ENCODE results near the gene RNF11. TPM values are rescaled to one million over a fixed set of nuclear protein-coding genes. Genes with fewer than 3 reads are reported as not detected.

Gene RNF11
- total RNA-seq, 1 experiment from 2014 or later: 82.1 TPM

GRCh38 chr1:51210055-51210454 lies 26.0 kb upstream of the RNF11 start:
- Mint-ChIP-seq H3K9me3 (ENCODE audit: low read depth, unreplicated experiment) (no peaks in the 10 kb centered on the region), H3K27me3 (ENCODE audit: unreplicated experiment) (no peaks in the 10 kb centered on the region), H3K4me1 (ENCODE audit: low read depth, unreplicated experiment) (peaks cover 4% of the 10 kb centered on the region), H3K4me3 (ENCODE audit: low read depth, unreplicated experiment) (no peak overlapping the region), H3K36me3 (ENCODE audit: insufficient read depth, unreplicated experiment) (no peaks in the 10 kb centered on the region), H3K27ac (ENCODE audit: unreplicated experiment) (no peak overlapping the region)
- CTCF ChIA-PET: interaction anchor here (0.7 to 1.4 kb wide), 2 partner anchors 18 to 26 kb away, joined by 3 read pairs; partner anchors contain the start of gene RNF11
- DNase-seq: no peak
- BruUV-seq (replicated peaks): no TSS peak
- intact Hi-C loops (cut with micrococcal nuclease; ENCODE audit: unreplicated experiment): no loop called here
- no peak for TF ChIP-seq CTCF (IDR thresholded peaks at IDR 0.05; ENCODE audit: unreplicated experiment)

- intact Hi-C loops (cut with micrococcal nuclease; ENCODE audit: unreplicated experiment): no loop called here
- Mint-ChIP-seq H3K36me3 (ENCODE audit: insufficient read depth, unreplicated experiment) (no peaks in the 10 kb centered on the region), H3K27me3 (ENCODE audit: unreplicated experiment) (no peaks in the 10 kb centered on the region), H3K27ac (ENCODE audit: unreplicated experiment) (no peak overlapping the region), H3K4me3 (ENCODE audit: low read depth, unreplicated experiment) (no peak overlapping the region), H3K4me1 (ENCODE audit: low read depth, unreplicated experiment) (peaks cover 10% of the 10 kb centered on the region), H3K9me3 (ENCODE audit: low read depth, unreplicated experiment) (no peaks in the 10 kb centered on the region)
- no peak for DNase-seq
- no TSS peak for BruUV-seq (replicated peaks)
- TF ChIP-seq CTCF (IDR thresholded peaks at IDR 0.05; ENCODE audit: unreplicated experiment): no peak
- CTCF ChIA-PET: interaction anchor here (0.7 to 1.4 kb wide), 2 partner anchors 18 to 26 kb away, joined by 3 read pairs; partner anchors contain the start of gene RNF11
These were observed 25.4 kb upstream of the RNF11 start for GRCh38 chr1:51210676-51211075.

GRCh38 chr1:51214615-51215131 lies 21.4 kb upstream of the RNF11 start:
- H3K4me1 Mint-ChIP-seq (ENCODE audit: low read depth, unreplicated experiment): peaks cover 10% of the 10 kb centered on the region
- H3K27me3 Mint-ChIP-seq (ENCODE audit: unreplicated experiment): no peaks in the 10 kb centered on the region
- no peak overlapping the region for H3K4me3 Mint-ChIP-seq (ENCODE audit: low read depth, unreplicated experiment)
- no peaks in the 10 kb centered on the region for H3K36me3 Mint-ChIP-seq (ENCODE audit: insufficient read depth, unreplicated experiment)
- intact Hi-C loops (cut with micrococcal nuclease; ENCODE audit: unreplicated experiment): no loop called here
- no peak overlapping the region for H3K27ac Mint-ChIP-seq (ENCODE audit: unreplicated experiment)
- CTCF ChIA-PET: interaction anchor here (1.0 kb wide), 1 partner anchor 21 kb away, joined by 3 read pairs; no protein-coding TSS in a partner anchor
- no TSS peak for BruUV-seq (replicated peaks)
- no peaks in the 10 kb centered on the region for H3K9me3 Mint-ChIP-seq (ENCODE audit: low read depth, unreplicated experiment)
- no peak for TF ChIP-seq CTCF (IDR thresholded peaks at IDR 0.05; ENCODE audit: unreplicated experiment)
- DNase-seq: no peak

- CTCF ChIA-PET: interaction anchor here (0.7 to 1.0 kb wide), 2 partner anchors 20 to 166 kb away, joined by 3 read pairs; no protein-coding TSS in a partner anchor
- H3K4me3 Mint-ChIP-seq (ENCODE audit: low read depth, unreplicated experiment): no peak overlapping the region
These were observed 20.9 kb upstream of the RNF11 start for GRCh38 chr1:51215169-51215568.

More at GRCh38 chr1:51215169-51215568, 20.9 kb upstream of the RNF11 start:
- H3K36me3 Mint-ChIP-seq (ENCODE audit: insufficient read depth, unreplicated experiment): no peaks in the 10 kb centered on the region
- intact Hi-C loops (cut with micrococcal nuclease; ENCODE audit: unreplicated experiment): no loop called here
- no peak for TF ChIP-seq CTCF (IDR thresholded peaks at IDR 0.05; ENCODE audit: unreplicated experiment)
- no TSS peak for BruUV-seq (replicated peaks)
- no peak for DNase-seq
- no peak overlapping the region for H3K27ac Mint-ChIP-seq (ENCODE audit: unreplicated experiment)
- no peaks in the 10 kb centered on the region for H3K9me3 Mint-ChIP-seq (ENCODE audit: low read depth, unreplicated experiment)
- H3K27me3 Mint-ChIP-seq (ENCODE audit: unreplicated experiment): no peaks in the 10 kb centered on the region
- H3K4me1 Mint-ChIP-seq (ENCODE audit: low read depth, unreplicated experiment): peaks cover 10% of the 10 kb centered on the region
